22Rv1 (cell line): ENCODE measurements around the gene SARDH.

Experiments
- ZFX ChIP-seq: fragments of 450-650 bp; IDR thresholded peaks from 2 replicates; pipeline ENCODE4 v1.6.1; 2017; ENCODE audit warnings: antibody characterized with exemption, borderline replicate concordance
- TF ChIP-seq, protein P1 (sequence below): fragments of 450-650 bp; IDR thresholded peaks from 2 replicates; pipeline ENCODE4 v1.5.1; 2017; ENCODE audit warnings: mild to moderate bottlenecking

GRCh38 chr9:133708246-133709014 lies 29.7 kb downstream of the SARDH start:
- TF ChIP-seq, protein P1, sequence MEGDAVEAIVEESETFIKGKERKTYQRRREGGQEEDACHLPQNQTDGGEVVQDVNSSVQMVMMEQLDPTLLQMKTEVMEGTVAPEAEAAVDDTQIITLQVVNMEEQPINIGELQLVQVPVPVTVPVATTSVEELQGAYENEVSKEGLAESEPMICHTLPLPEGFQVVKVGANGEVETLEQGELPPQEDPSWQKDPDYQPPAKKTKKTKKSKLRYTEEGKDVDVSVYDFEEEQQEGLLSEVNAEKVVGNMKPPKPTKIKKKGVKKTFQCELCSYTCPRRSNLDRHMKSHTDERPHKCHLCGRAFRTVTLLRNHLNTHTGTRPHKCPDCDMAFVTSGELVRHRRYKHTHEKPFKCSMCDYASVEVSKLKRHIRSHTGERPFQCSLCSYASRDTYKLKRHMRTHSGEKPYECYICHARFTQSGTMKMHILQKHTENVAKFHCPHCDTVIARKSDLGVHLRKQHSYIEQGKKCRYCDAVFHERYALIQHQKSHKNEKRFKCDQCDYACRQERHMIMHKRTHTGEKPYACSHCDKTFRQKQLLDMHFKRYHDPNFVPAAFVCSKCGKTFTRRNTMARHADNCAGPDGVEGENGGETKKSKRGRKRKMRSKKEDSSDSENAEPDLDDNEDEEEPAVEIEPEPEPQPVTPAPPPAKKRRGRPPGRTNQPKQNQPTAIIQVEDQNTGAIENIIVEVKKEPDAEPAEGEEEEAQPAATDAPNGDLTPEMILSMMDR: no peak
- TF ChIP-seq ZFX: no peak
